Stimulated activated CD4-positive, alpha-beta T cell treated with anti-CD3 and anti-CD28 coated beads, Interleukin-15, amount 100 ng/mL, for 1 hour (primary cell): ENCODE data around the gene CARHSP1.
"Not testable (repeated sequence)": the region's sequence is repeated elsewhere in the genome, so short reads cannot be mapped to it uniquely, and the experiment has no call there.

Experiments
- DNase-seq, 2 donors: peaks; one replicate each; pipeline ENCODE4 v3.0.0-alpha.2; 2020; ENCODE audit warnings: low read depth in 1 of 2, low spot score in 1 of 2

The CARHSP1 gene

DNA sequence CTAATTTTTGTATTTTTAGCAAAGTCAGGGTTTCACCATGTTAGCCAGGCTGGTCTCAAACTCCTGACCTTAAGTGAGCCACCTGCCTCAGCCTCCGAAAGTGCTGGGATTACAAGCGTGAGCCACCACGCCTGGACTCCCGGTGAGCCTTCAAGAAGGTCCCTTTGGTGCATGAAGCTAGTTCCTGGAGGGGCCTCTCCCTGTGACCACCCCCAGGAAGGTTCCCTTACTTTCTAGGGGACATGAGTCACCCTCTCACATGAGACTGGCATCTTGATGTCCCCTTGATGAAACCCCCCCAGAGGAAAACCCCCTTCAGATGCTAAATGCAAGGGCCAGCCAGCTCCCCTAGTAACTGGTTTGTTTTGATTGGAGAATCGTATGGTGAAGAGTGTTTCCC lies 12.8 kb downstream of the CARHSP1 start:
- DNase-seq: no peak

DNA sequence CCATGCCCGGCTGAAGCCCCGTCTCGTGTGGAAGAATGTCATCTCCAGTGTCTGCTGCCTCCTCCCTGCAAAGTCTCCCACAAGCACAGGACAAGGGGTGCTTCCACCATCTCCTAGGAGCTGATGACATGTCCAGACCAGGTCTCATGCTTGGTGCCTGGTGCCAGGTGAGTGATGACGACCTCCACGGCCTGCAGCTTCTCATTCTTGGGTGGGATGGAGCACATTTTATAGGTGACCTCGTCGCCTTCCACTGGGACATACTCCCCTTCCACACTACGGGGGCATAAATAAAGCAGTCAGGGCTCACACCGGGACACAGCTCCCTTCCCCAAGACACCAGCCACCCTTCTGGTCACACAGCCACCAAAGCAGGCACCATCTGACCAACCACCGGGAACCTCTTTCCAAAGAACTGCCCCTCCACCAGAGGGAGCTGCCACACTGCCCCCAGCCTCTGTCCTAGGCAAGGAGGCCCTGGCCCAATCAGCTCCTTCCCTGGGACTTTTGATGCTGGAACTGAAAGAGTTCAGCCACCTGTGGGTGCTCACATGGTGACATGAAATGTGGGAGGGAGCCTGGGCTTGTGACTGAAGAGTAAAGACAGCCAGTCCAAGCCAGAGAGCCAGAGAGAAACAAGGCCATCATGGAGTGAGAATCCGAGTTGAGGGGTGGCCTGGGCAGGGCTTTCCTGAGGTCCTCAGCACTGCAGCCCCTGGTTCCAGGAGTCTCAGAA lies 13.6 kb downstream of the CARHSP1 start:
- no peak for DNase-seq

GRCh38 chr16:8854298-8854948 lies 14.4 kb downstream of the CARHSP1 start:
- DNase-seq: no peak

GRCh38 chr16:8853611-8854010 lies 15.2 kb downstream of the CARHSP1 start:
- no peak for DNase-seq

DNA sequence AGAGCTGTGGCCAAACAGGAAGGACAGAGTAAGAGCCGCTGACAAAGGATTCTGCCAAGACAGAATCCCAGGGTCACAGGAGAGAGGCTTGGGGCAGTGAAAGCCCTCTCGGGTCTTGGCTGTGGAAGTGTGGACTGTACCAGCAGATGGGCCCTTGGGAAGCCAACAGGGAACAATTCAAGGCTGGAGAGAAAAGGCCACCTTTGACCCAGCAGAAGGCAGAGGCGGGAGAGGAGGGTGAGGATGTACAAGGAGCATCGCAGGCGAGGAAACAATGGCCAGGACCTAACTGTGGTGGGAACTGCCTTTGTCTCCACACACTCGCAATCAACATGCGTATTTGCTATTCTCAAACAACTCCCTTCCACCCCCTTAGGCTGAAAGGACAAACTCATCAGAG lies 15.7 kb downstream of the CARHSP1 start:
- DNase-seq: no peak

DNA sequence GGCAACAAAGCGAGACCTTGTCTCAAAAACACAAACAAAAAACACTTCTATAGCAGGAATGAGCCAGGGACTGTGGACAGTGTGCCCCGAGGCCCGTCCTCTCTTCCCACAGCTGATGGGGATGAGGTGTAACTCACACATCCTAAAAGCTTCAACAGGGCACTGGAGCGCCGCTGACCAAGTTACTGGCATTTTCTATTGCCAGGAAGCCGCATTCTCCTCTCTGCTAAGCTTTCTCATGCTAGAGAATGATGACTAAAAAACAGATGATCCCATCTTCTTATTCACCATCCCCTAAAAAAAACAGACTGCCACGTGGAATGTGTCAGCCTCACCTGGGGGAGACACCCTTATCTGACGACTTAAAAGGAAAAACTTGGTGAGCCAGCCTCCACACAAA lies 16.3 kb downstream of the CARHSP1 start:
- no peak for DNase-seq

DNA sequence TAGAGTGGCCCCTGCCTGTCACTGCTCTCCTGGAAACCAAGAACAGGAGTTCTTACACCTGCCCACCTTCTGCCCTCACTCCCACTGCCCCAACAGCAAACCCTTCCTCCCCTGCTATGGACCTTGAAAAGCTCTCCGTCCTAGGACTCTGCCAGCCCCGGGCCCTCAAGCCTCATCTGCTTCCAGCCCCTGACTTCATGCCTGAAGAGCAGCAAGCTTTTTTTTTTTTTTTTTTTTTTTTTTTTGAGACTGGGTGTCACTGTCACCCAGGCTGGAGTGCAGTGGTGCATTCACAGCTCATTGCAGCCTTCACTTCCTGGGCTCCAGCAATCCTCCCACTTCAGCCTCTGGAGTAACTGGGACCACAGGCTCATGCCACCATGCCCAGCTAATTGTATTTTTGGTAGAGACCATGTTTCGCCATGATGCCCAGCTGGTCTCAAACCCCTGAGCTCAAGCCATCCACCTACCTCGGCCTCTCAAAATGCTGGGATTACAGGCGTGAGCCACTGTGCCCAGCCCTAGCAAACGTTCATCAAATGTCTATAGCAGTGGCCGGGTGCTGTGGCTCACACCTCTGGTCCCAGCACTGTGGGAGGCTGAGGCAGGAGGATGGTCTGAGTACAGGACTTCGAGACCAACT lies 16.9 kb downstream of the CARHSP1 start:
- no peak for DNase-seq

DNA sequence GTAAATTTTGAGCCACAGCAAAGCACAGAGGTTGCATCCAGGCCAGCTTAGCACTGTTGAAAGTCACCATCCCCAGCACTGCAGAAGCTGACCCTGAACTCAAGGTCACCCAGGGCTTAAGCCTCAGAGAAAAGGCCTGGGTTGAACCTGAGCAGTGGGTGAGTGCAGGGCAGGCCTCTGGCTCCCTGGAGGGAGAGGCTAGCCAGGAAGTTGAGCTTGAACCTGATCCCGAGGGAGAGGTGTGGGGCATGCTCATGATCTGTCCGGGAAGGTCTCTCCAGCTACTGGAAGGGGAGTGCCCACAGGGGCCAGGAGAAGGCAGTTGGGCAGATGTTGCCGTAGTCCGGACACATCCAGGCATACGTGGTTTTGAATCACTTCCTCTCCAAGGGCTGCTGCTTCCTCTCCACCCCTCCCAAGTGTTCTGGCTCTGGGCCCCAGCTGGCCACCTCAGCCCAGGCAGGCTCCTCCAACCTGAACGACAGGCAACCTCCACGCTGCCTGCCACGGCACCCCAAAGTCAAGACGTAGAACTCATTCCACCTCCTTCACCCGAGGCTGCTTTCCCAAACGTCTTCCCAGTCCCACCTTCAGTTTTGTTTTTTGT lies 18.4 kb downstream of the CARHSP1 start:
- no peak for DNase-seq

DNA sequence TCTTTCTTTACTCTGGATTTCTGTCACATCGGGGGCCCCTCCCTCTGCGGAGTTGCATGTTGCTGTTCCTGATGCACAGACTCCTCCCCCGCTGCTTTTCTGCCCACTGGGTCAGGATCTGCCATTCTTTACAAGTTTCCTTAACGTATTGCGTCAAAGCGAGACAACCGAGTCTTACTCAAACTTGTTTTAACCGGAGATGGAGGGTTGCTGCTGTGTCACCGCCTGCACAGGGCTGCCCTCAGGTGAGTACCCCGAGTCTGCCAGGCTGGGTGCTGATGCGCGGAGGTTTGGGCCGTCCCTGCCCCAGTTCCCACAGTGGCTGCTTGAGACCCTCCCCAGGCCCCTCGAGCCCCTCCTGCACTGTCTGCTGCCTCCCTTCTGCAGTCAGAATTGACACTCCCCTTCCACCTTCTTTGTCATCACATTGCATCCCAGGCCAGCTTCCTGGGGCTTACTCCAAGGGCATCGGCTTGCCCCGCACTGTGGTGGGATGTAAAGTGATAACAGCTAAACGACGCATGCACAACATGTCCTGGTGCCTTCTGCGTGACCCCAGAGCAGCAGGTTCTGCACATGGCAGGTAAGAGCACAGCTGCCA lies 19.3 kb downstream of the CARHSP1 start:
- no peak for DNase-seq

DNA sequence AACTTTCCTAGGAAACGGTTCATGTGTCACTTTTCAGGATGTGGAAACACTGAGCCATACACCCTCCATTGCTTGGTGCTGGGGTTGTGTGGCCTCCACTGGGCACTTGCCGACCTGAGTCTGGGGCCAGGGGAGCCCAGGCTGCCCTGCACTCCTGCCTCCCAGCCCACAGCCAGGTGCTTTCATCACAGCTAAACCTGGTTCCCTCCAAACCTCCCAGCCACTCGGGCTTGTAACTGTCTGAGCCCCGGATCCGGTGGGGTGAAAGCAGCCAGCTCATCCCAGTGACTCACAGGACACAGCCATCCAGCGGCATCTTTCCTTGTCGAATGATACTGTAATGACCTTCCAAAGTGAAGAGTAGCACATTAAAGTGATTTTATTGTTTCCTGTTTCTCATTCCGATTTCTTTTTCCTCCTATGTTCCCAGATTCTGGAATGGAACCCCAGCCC lies 19.8 kb downstream of the CARHSP1 start:
- no peak for DNase-seq

DNA sequence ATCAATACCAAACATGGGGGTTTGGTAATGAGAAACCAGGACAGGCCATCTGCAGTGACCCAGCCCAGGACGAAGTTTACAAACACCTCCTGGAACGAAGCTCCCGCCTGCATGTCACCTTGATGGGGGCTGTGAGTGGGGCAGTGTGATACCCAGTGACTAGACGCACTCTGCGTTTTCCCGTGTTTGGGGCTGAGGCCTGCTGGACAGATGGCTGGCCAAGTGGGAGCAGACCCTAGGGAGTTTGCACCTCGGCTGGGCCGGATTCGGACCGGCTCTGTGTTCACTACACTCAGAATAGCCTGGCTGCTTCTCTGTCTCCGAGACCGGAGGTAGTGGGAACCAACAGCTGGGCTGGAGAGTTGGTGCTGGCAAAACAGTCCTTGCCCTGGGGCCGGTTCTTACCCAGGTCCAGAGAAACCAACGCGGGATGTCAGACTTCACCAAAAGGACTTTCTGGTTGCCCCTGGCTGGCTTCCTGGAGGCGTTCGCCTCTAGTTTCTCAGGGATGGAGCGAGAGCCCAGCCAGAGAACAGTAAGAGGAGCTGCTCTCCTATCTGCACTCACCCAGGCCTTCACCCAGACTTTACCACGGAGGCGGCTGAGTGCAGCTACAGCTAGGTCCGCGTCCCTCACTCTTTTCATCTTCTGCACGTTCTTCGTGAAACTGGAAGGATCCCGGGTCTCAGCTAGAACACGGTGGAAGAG lies 20.4 kb downstream of the CARHSP1 start:
- DNase-seq: no peak

DNA sequence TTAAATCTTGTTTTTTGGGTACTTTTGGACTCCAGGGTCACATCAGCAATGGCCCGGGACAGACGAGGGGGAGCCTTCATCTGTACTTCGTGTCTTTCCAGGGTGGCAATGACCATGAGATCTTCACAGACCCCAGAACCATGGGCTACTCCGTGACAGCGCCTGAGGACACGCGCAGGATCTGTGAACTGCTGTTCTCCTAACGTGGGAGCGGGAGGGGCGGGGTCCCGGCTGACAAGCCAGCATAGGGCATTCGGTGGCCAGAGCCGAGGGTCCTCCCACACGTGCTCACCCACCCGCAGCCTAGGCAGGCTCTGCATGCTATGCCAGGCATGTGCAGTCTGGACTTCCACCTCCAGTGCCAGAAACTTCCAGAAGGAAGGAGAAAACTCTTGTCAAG lies 21.2 kb downstream of the CARHSP1 start:
- no peak for DNase-seq

- DNase-seq: no peak
Measured at GRCh38 chr16:8847145-8847544, 21.7 kb downstream of the CARHSP1 start.

GRCh38 chr16:8846401-8846932 lies 22.3 kb downstream of the CARHSP1 start:
- DNase-seq: no peak

DNA sequence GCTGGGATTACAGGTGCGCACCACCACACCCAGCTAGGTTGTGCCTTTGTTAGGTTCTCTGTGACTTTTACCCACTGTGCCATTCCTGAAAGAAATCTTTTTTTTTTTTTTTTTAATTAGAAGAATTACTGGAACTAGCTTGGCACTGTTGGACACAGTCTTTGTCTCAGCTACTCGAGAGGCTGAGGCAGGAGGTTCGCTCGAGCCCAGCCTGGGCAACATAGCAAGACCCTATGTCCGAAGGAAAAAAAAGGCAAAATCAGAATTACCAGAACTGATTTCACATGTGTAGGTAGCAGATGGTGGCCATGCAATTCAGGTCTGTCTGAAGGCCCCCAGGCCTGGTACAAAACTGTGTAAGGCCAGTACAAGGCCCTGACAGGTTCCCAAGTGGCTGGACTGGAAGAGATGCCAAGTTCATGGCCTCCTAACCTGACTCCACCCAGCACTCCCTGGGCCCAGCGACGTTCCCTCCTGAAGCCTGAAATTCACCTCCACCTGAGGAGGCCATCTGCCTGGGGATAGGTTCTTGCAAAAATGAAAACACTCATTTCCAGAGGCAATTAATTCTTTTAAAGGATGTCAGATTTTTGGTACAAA lies 23.0 kb downstream of the CARHSP1 start:
- no peak for DNase-seq

DNA sequence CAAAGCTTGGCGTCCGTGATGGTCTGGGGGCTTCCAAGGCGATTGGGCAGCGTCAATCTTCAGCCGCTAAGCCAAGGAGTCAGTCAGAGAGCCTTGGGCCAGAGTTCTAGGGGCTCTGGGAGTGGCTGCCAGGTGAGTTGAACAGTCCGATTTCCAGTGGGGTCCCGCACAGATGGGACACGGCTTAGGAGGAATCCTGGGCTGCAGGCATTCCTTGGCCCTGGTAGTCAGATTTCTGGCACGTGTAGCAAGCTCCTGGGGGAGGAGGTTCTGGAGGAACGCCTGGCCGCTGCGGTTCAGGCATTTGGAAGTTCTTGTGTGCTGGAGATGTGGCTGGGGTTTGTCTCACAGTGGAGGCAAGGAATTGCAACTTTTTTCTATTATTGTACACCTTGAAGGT lies 25.5 kb downstream of the CARHSP1 start:
- DNase-seq: not testable (repeated sequence)

DNA sequence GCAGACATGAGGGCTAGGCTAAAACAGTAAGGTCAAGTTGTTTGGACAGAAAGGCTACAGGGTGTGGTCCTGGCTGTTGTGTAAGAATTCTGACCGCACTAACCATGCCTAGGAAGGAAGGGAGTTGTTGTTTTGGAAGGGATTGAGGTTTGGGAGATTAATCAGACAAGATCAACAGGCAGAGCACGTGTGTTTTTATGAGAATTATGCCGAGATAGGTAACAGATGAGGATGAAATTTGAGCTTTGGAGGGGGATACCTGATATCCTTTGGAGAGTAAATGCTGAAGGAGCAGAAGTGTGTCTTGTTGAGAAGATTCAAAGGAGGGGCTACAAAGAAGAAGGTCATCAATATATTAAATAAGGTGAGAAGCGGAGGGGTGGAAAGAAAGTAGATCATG lies 26.8 kb downstream of the CARHSP1 start:
- DNase-seq: not testable (repeated sequence)

DNA sequence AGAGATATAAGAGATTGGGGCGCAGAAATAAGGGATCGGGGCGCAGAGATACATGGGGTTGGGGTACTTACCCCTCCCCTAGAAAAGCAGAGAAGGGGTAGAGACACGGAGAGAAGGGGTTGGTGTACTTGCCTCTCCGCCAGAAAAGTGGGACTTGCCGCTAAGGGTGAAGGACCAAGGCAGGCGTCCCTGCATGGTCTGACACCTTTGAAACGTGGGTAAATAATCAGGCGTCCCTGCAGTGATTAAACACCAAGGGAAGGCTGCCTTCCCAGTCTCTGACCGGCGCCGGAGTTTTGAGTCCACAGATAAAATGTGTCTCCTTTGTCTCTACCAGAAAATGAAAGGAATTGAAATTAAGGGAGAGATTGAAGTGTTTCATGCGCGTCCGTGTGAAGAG lies 31.2 kb downstream of the CARHSP1 start:
- DNase-seq: not testable (repeated sequence)

DNA sequence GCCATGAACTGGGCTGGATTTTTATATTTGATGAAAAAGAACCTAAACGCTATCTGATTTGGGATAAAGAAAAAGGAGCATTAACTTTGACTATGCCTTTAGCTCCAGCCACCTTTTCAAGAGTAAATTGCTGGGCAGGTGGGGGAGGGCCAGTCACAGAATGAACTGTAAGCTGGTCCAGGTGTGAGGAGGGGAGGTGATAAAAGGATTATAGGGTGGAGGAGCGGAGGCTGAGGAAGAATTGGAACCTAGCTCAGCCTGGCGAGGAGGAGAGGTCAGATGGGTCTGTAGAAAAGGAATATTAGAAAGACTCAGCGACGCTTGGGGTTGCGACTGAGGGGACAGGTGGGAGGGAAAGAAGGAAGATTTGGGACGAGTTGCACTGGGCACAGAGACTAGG lies 32.0 kb downstream of the CARHSP1 start:
- not testable (repeated sequence) for DNase-seq

GRCh38 chr16:8832717-8833105 lies 36.1 kb downstream of the CARHSP1 start:
- no peak for DNase-seq
